ENCODE results near the gene EHBP1L1. TPM values are rescaled to one million over a fixed set of nuclear protein-coding genes. Genes with fewer than 3 reads are reported as not detected.

Gene EHBP1L1
- total and polyA plus RNA-seq, 2 donors (not counting 1 experiment from before 2014, with no cell fraction given) = 12.8 to 53.5 TPM

DNA sequence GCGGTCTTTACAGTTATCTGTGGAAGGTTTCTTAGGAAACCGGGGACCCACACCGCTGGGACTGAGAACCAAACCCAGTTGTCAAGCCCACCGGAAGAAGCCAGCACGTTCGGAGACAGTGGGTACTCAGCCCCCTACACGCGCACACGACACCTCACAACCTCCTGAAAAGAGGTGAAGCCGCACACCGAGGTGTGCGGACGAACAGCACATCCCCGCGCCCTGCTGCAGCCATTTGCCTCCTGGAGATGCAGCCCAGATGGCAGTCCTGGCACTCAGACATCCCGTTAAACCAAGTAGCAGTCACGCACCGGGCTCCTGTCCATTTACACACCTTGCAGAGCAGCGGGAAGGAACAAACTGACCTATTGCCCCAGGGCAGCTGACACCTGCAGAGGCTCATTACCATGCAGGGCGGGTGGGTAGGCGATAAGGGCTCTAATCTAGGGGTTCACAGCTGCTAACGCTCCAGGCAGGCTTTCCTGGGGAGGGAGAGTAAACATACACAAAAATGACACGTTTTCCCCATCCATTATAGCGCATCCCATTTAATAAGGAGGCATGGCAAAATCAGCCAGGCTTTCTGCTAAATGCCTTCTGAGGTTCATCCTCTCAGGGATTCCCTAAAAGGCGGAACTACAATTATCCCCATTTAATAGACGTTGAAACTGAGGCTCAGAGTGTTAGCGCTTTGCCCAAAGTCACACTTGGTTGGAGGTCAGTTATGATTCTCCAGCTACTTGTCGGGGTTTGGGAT is 864 bp upstream of the EHBP1L1 start:
- no peaks in the 10 kb centered on the region for H4K20me1 ChIP-seq (ENCODE audit: control insufficient read depth, extremely low read depth, insufficient read depth, low read length)
- peaks cover 8% of the 10 kb centered on the region for H3K36me3 ChIP-seq (ENCODE audit: control insufficient read depth, insufficient read depth, low read length)
- H3K4me1 ChIP-seq (ENCODE audit: control insufficient read depth, extremely low read depth, insufficient read depth, low read length) = peaks cover 46% of the 10 kb centered on the region
- H3K79me2 ChIP-seq (ENCODE audit: control insufficient read depth, insufficient read depth, low read length) = peaks cover 37% of the 10 kb centered on the region
- H3K4me3 ChIP-seq (replicated peaks in 1 of 4; ENCODE audit: control extremely low read depth in 1 of 4, insufficient read depth in 1 of 4, low read depth in 3 of 4, low read length in 4 of 4) = peak overlapping the region; percentile 33 to 61 (median 44)
- no peaks in the 10 kb centered on the region for H3K9me3 ChIP-seq (ENCODE audit: control insufficient read depth, insufficient read depth, low read depth, low read length)
- peak in 1 of 2 donors; percentile 24 for DNase-seq (ENCODE audit: low read depth in 2 of 2)
- H2AFZ ChIP-seq (ENCODE audit: low read length) = no peak overlapping the region
- no peaks in the 10 kb centered on the region for H3K27me3 ChIP-seq (ENCODE audit: control insufficient read depth, insufficient read depth, low read length)
- no peak overlapping the region for H3K9ac ChIP-seq (ENCODE audit: insufficient read depth, low read length)
- H3K27ac ChIP-seq (ENCODE audit: insufficient read depth, low read length) = peak overlapping the region; percentile 59
- peak overlapping the region; percentile 79 for H3K4me2 ChIP-seq (ENCODE audit: extremely low read depth, insufficient read depth, low read length)
- TF ChIP-seq EZH2 (IDR thresholded peaks at IDR 0.05; ENCODE audit: low read length, missing control alignments) = no peak
- TF ChIP-seq, protein P1, sequence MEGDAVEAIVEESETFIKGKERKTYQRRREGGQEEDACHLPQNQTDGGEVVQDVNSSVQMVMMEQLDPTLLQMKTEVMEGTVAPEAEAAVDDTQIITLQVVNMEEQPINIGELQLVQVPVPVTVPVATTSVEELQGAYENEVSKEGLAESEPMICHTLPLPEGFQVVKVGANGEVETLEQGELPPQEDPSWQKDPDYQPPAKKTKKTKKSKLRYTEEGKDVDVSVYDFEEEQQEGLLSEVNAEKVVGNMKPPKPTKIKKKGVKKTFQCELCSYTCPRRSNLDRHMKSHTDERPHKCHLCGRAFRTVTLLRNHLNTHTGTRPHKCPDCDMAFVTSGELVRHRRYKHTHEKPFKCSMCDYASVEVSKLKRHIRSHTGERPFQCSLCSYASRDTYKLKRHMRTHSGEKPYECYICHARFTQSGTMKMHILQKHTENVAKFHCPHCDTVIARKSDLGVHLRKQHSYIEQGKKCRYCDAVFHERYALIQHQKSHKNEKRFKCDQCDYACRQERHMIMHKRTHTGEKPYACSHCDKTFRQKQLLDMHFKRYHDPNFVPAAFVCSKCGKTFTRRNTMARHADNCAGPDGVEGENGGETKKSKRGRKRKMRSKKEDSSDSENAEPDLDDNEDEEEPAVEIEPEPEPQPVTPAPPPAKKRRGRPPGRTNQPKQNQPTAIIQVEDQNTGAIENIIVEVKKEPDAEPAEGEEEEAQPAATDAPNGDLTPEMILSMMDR (conservative IDR thresholded peaks at IDR 0.05 in 1 of 2, IDR thresholded peaks at IDR 0.05 in 1 of 2; ENCODE audit: low read depth in 1 of 2, low read length in 2 of 2) = no peak

DNA sequence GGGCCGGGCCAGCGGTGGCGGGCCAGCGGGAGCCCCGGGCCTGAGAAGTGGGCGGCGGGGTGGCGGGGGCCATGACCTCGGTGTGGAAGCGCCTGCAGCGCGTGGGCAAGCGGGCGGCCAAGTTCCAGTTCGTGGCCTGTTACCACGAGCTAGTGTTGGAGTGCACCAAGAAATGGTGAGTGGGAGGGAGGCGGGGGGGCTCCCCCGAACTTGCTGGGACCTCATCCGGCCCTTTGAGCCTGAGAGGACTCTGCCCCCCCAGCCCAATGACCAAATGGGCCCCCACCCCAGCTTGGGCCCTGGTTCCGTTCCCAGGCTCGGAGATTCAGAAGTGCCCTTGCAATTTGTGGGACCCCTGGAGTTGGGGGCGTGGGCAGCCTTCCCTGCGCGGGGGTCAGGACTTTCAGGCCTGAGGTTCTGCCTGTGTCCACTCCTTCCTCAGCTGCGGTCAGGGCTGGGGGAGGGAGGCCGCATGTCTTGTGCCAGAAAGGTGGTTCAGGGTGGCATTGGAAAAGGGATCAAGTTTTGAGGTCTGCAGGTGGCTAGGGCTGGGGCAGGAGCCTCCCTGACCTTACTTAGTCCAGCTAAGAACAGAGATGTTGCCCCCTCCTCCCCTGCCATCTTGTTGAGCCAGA is 496 bp downstream of the EHBP1L1 start:
- no peak overlapping the region for H2AFZ ChIP-seq (ENCODE audit: low read length)
- H3K27ac ChIP-seq (ENCODE audit: insufficient read depth, low read length) = peak overlapping the region; percentile 80

More for the DNA sequence above, 496 bp downstream of the EHBP1L1 start:
- Histone ChIP-seq H3K27me3 (ENCODE audit: control insufficient read depth, insufficient read depth, low read length) (no peaks in the 10 kb centered on the region), H3K9me3 (ENCODE audit: control insufficient read depth, insufficient read depth, low read depth, low read length) (no peaks in the 10 kb centered on the region), H3K36me3 (ENCODE audit: control insufficient read depth, insufficient read depth, low read length) (peaks cover 18% of the 10 kb centered on the region), H3K79me2 (ENCODE audit: control insufficient read depth, insufficient read depth, low read length) (peaks cover 27% of the 10 kb centered on the region), H4K20me1 (ENCODE audit: control insufficient read depth, extremely low read depth, insufficient read depth, low read length) (no peaks in the 10 kb centered on the region), H3K4me2 (ENCODE audit: extremely low read depth, insufficient read depth, low read length) (peak overlapping the region; percentile 99), H3K9ac (ENCODE audit: insufficient read depth, low read length) (peak overlapping the region; percentile 71), H3K4me1 (ENCODE audit: control insufficient read depth, extremely low read depth, insufficient read depth, low read length) (peaks cover 41% of the 10 kb centered on the region), H3K4me3 (replicated peaks in 1 of 4; ENCODE audit: control extremely low read depth in 1 of 4, insufficient read depth in 1 of 4, low read depth in 3 of 4, low read length in 4 of 4) (peak overlapping the region; percentile 55 to 79 (median 60))
- TF ChIP-seq, protein P1 (conservative IDR thresholded peaks at IDR 0.05 in 1 of 2, IDR thresholded peaks at IDR 0.05 in 1 of 2; ENCODE audit: low read depth in 1 of 2, low read length in 2 of 2) = no peak
- no peak for TF ChIP-seq EZH2 (IDR thresholded peaks at IDR 0.05; ENCODE audit: low read length, missing control alignments)
- DNase-seq (ENCODE audit: low read depth in 2 of 2) = no peak

All from fibroblast of lung (primary cell).